Activated B cell treated with CpG ODN at 0.5 μM for 24 hours (primary cell): Measurements from ENCODE around the gene PLEKHA7. TPM values are rescaled to one million over a fixed set of nuclear protein-coding genes. Genes with fewer than 3 reads are reported as not detected.
"Not testable (repeated sequence)": the region's sequence is repeated elsewhere in the genome, so short reads cannot be mapped to it uniquely, and the experiment has no call there.

Experiments
- ATAC-seq: fragments of 200-7000 bp; cut with Tn5 transposase; one replicate; pipeline ENCODE4 v1.10.0; 2021; ENCODE audit warnings: low read depth, mild to moderate bottlenecking, moderate library complexity
- CTCF ChIA-PET: fragments of 350-600 bp; sonication (Branson Sonifier 250); formaldehyde crosslinking; loops from one replicate; lab custom pipeline; 2021; ENCODE audit warnings: antibody characterized with exemption; lab: Charles Lee
- POLR2A ChIA-PET: fragments of 350-600 bp; sonication (Branson Sonifier 250); formaldehyde crosslinking; loops from one replicate; lab custom pipeline; 2021; ENCODE audit warnings: antibody characterized with exemption; lab: Charles Lee
- DNase-seq: peaks from one replicate; pipeline ENCODE4 v3.0.0; 2022
- H3K27ac Mint-ChIP-seq: one replicate; pipeline ENCODE4 v1.8.0; 2020; ENCODE audit warnings: mixed read lengths
- H3K27me3 Mint-ChIP-seq: one replicate; pipeline ENCODE4 v1.8.0; 2021; ENCODE audit warnings: mixed read lengths
- H3K36me3 Mint-ChIP-seq: one replicate; pipeline ENCODE4 v1.8.0; 2021; ENCODE audit warnings: low read depth, mixed read lengths
- H3K4me1 Mint-ChIP-seq: one replicate; pipeline ENCODE4 v1.8.0; 2021; ENCODE audit warnings: mixed read lengths
- H3K4me3 Mint-ChIP-seq: one replicate; pipeline ENCODE4 v1.8.0; 2020; ENCODE audit warnings: mild to moderate bottlenecking, mixed read lengths
- H3K9me3 Mint-ChIP-seq: one replicate; pipeline ENCODE4 v1.8.0; 2020; ENCODE audit warnings: mixed read lengths
- intact Hi-C: fragments of 100-400 bp; cut with micrococcal nuclease; formaldehyde crosslinking; loops from one replicate; pipeline ENCODE4 v1.15.1; 2024
- total RNA-seq: library from RNA; stranded (reverse); gene quantifications from 2 replicates; pipeline ENCODE4 v1.2.3, GENCODE V29; 2022
- TF ChIP-seq, protein P1 (sequence below): fragments of 200-600 bp; IDR thresholded peaks from one replicate; pipeline ENCODE4 v1.8.0; 2022; ENCODE audit warnings: antibody characterized with exemption, mild to moderate bottlenecking

The PLEKHA7 gene
- total RNA-seq, 1 donor from 2014 or later: 4.9 TPM

DNA sequence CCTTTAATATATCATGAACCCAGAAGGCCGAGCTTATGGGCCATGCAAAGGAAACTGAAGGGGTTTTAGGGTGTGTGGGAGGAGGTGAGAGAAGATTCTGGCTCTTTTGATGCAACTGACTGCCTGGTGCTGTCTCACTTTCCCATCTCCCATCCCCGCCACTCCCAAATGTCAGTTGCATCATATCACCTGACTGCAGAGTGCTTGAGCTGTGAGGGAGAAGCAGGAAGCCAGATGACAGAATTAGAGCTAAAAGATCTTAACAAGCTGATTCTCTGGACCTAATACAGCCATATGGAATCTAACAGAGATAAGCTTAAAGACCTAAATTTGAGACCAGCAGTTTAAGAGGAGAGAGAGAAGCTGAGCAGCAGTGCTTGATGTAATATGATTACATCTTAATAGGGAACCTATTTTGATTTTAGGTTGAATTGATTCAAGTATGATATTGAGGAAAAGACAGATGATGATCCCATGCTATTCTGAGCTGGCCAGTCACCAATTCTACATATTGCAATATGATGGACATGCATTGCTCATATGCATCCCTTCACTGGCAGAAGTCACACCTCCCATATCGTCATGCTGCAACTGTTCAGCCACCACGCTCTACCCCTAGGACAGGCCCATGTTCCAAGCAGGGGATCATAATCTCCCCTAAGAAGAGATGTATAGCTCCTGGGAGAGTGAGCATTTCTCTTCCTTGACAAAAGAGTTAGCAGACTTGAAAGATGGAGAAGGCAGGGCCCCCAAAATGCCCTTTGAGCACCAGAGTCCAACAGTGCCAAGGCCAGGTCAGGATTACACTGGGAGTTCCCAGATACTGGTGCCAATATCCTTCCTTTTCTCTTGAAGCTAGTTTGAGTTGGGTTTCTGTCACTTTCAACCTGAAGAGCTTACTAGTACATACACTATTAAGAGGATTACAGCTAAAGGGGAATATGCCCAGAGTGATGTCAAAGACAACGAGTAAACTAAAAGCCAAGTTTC is 44.9 kb downstream of the PLEKHA7 start:
- ChIA-PET CTCF (no interaction called here), POLR2A (no interaction called here)
- Mint-ChIP-seq H3K36me3 (no peaks in the 10 kb centered on the region), H3K4me1 (no peaks in the 10 kb centered on the region), H3K9me3 (no peaks in the 10 kb centered on the region), H3K27ac (no peak overlapping the region), H3K27me3 (no peaks in the 10 kb centered on the region), H3K4me3 (no peak overlapping the region)
- ATAC-seq: no peak
- intact Hi-C loops: no loop called here
- TF ChIP-seq, protein P1, sequence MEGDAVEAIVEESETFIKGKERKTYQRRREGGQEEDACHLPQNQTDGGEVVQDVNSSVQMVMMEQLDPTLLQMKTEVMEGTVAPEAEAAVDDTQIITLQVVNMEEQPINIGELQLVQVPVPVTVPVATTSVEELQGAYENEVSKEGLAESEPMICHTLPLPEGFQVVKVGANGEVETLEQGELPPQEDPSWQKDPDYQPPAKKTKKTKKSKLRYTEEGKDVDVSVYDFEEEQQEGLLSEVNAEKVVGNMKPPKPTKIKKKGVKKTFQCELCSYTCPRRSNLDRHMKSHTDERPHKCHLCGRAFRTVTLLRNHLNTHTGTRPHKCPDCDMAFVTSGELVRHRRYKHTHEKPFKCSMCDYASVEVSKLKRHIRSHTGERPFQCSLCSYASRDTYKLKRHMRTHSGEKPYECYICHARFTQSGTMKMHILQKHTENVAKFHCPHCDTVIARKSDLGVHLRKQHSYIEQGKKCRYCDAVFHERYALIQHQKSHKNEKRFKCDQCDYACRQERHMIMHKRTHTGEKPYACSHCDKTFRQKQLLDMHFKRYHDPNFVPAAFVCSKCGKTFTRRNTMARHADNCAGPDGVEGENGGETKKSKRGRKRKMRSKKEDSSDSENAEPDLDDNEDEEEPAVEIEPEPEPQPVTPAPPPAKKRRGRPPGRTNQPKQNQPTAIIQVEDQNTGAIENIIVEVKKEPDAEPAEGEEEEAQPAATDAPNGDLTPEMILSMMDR: no peak
- DNase-seq: no peak

DNA sequence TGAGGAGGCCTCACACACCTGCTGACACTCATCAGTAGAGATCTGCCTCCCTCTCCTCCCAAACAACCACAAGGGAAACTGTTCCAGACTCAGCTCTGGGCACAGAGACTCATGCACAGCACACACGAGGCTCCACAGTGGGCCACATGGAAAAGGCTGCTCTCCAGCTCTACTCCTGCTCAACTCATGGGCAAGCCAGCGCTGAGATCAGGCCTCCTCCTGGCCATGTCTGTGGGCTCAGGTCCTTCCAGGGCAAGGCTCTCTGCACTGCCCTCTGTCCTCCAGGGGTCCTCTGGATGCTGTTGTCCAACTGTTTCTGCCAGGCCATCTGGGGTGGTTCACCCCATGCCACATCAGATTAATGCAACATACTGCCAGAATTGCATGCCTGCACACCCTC is 46.0 kb downstream of the PLEKHA7 start:
- no peaks in the 10 kb centered on the region for H3K36me3 Mint-ChIP-seq
- H3K27me3 Mint-ChIP-seq: no peaks in the 10 kb centered on the region
- ChIA-PET POLR2A (no interaction called here), CTCF (no interaction called here)
- DNase-seq: no peak
- no peaks in the 10 kb centered on the region for H3K9me3 Mint-ChIP-seq
- no peaks in the 10 kb centered on the region for H3K4me1 Mint-ChIP-seq
- intact Hi-C loops: no loop called here
- H3K4me3 Mint-ChIP-seq: no peak overlapping the region
- ATAC-seq: no peak
- TF ChIP-seq, protein P1: no peak
- H3K27ac Mint-ChIP-seq: no peak overlapping the region

DNA sequence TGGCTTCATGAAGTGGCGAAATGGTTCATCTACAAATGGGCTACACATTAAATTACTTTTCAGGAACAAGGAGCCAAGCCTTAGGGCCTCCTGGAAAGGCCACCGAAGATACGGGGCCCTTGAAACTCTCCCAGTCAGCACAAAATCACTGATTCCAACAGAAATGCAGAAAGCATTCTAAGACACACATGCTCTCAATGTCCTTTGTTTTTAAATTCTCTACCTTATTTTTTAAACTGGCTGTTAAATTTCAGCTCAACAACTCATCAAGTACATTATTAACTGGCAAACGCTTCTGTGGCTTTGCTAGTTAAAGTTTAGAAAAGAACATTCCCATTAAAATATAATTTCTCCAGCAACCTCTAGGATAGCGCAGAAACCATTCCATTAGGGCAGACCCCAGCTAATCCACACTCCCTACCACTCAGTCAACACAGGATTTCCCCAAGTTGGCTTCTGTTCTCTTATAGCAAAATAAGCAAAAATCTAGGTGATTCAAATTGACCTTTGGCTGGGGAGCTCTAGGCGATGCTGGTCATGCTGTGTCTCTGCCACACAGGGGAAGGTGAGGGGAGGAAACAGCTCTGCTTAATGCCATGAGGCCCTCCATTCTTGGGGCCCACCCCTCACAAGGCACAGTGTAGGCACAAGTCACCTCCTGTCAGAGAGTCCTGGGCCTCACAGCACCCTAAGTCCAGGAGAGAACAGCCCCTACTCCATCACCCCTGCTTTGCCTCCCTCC is 47.1 kb downstream of the PLEKHA7 start:
- H3K9me3 Mint-ChIP-seq: no peaks in the 10 kb centered on the region

DNA sequence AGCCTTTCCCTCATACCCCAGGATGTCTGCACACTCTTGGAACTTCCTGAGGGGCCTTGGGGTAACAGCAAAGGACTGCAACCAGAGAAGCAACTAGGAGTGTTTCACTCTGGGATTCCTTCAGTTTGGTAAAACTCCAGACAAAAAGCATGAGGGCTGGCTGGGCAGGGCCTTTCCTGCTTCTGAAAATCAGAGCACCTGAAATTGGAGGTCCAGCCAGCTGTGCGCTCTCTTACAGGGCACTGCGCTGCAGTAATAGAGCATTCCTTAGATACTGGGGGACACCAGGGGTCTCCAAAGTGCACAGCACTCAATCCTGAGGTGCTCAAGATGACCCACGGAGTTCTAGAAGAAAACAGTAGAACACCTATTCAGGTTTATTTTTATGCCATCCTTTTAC is 49.7 kb downstream of the PLEKHA7 start:
- intact Hi-C loops: no loop called here
- H3K4me3 Mint-ChIP-seq: no peak overlapping the region
- ChIA-PET POLR2A (no interaction called here), CTCF (no interaction called here)
- no peaks in the 10 kb centered on the region for H3K27me3 Mint-ChIP-seq
- TF ChIP-seq, protein P1: no peak
- no peak for ATAC-seq
- no peaks in the 10 kb centered on the region for H3K36me3 Mint-ChIP-seq
- H3K27ac Mint-ChIP-seq: no peak overlapping the region
- DNase-seq: no peak
- H3K9me3 Mint-ChIP-seq: no peaks in the 10 kb centered on the region
- no peaks in the 10 kb centered on the region for H3K4me1 Mint-ChIP-seq

More for the DNA sequence above, 47.1 kb downstream of the PLEKHA7 start:
- no peak for DNase-seq
- no peak overlapping the region for H3K27ac Mint-ChIP-seq
- no peak overlapping the region for H3K4me3 Mint-ChIP-seq
- intact Hi-C loops: no loop called here
- H3K36me3 Mint-ChIP-seq: no peaks in the 10 kb centered on the region
- CTCF ChIA-PET: no interaction called here
- no peaks in the 10 kb centered on the region for H3K4me1 Mint-ChIP-seq
- TF ChIP-seq, protein P1: no peak
- POLR2A ChIA-PET: no interaction called here
- ATAC-seq: no peak
- no peaks in the 10 kb centered on the region for H3K27me3 Mint-ChIP-seq

DNA sequence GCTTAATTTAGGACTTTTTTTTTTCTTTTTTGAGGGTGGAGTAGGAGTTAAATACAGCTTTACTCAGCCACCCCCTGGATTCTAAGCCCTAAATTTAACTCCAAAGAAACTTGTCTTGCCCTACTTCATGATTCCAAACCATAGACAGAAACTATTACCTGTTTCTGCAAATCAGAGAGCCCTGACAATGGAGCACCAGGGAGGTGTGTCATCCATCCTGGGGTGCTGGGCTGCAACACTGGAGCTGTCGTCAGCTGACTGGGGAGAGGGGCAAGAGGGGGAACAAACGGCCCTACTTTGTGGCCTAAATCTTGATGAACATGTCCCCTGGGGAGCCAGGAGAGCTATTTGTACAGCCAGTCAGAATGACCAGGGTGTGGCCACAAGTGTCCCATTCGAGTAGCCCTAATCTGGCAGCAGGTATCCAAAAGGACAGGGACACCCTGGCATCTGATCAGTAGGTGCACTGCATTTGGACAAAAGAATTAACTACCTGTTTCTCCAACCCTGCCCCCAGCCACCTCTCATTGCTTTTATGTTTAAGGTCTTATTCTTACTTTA is 50.8 kb downstream of the PLEKHA7 start:
- intact Hi-C loops: no loop called here
- no peaks in the 10 kb centered on the region for H3K27me3 Mint-ChIP-seq
- TF ChIP-seq, protein P1: no peak
- no peak for ATAC-seq
- POLR2A ChIA-PET: no interaction called here
- no peak overlapping the region for H3K27ac Mint-ChIP-seq
- no peaks in the 10 kb centered on the region for H3K9me3 Mint-ChIP-seq
- no peaks in the 10 kb centered on the region for H3K36me3 Mint-ChIP-seq
- no peak for DNase-seq
- CTCF ChIA-PET: no interaction called here
- H3K4me1 Mint-ChIP-seq: no peaks in the 10 kb centered on the region
- no peak overlapping the region for H3K4me3 Mint-ChIP-seq

DNA sequence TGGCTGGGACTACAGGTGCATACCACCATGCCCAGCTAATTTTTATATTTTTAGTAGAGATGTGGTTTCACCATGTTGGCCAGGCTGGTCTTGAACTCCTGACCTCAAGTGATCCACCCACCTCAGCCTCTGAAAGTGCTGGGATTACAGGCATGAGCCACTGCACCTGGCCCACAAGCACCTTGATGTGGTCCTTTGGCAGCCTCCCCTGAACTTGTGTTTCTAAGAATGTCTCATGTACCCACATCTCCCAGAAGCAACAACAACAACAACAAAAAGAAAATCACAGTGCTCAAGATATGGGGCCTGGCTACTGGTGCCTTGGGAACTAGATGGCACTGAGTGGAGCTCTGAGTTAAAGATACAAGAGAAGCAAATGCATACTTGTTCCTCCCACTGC is 51.6 kb downstream of the PLEKHA7 start:
- H3K27me3 Mint-ChIP-seq, H3K27ac Mint-ChIP-seq, CTCF ChIA-PET, H3K4me1 Mint-ChIP-seq, DNase-seq, intact Hi-C loops, H3K36me3 Mint-ChIP-seq, ATAC-seq, H3K9me3 Mint-ChIP-seq, POLR2A ChIA-PET, H3K4me3 Mint-ChIP-seq: not testable (repeated sequence)
